CD14-positive monocyte (primary cell): ENCODE measurements around the gene CLEC1A. TPM values are rescaled to one million over a fixed set of nuclear protein-coding genes. Genes with fewer than 3 reads are reported as not detected.

Experiments used
- DNase-seq, 3 donors: peaks; one replicate each; pipeline ENCODE4 v3.0.0-alpha.2; 2011 to 2022
- H2AFZ ChIP-seq: 2 replicates; pipeline ENCODE4 v1.6.0; 2012; ENCODE audit warnings: mild to moderate bottlenecking, low read depth, low read length, inconsistent platforms; ENCODE audit not compliant: insufficient read depth, poor library complexity, severe bottlenecking
- H3K27ac ChIP-seq, 2 donors: 1 replicate in 1 of 2; 2 replicates in 1 of 2; pipeline ENCODE4 v1.5.1; 2012 to 2013; ENCODE audit warnings: low read length in 2 of 2, control low read depth in 1 of 2, inconsistent platforms in 1 of 2, low read depth in 1 of 2, mild to moderate bottlenecking in 1 of 2
- H3K27me3 ChIP-seq, 2 donors: one replicate each; pipeline versions ENCODE4 v1.6.0 to v1.6.1; 2011 to 2013; ENCODE audit warnings: low read length in 2 of 2; ENCODE audit not compliant: control insufficient read depth in 2 of 2, insufficient read depth in 2 of 2
- H3K36me3 ChIP-seq, 2 donors: replicated peaks in 1 of 2; 1 replicate in 1 of 2; 2 replicates in 1 of 2; pipeline versions ENCODE4 v1.5.1 to v1.6.1; 2012 to 2013; ENCODE audit warnings: low read length in 2 of 2, control low read depth in 1 of 2, inconsistent platforms in 1 of 2, mild to moderate bottlenecking in 1 of 2; ENCODE audit not compliant: insufficient read depth in 2 of 2, control insufficient read depth in 1 of 2
- H3K4me1 ChIP-seq, 2 donors: 1 replicate in 1 of 2; 2 replicates in 1 of 2; pipeline versions ENCODE4 v1.5.1 to v1.6.1; 2012 to 2013; ENCODE audit warnings: low read length in 2 of 2, control low read depth in 1 of 2, inconsistent platforms in 1 of 2, mild to moderate bottlenecking in 1 of 2, moderate library complexity in 1 of 2; ENCODE audit not compliant: insufficient read depth in 2 of 2, control insufficient read depth in 1 of 2
- H3K4me2 ChIP-seq: replicated peaks from 2 replicates; pipeline ENCODE3; 2012; ENCODE audit warnings: low read length, moderate library complexity, mild to moderate bottlenecking; ENCODE audit not compliant: poor library complexity, severe bottlenecking; ENCODE audit errors: extremely low read depth
- H3K4me3 ChIP-seq, 3 experiments: fragments of 200-600 bp in 1 of 3; sonication (generic) in 1 of 3; replicated peaks in 1 of 3; 1 replicate in 2 of 3; 2 replicates in 1 of 3; pipeline ENCODE4 v1.5.1; 2011 to 2013; ENCODE audit warnings: low read length in 3 of 3, mild to moderate bottlenecking in 3 of 3, control low read depth in 2 of 3, low read depth in 2 of 3, inconsistent platforms in 1 of 3, moderate library complexity in 1 of 3
- H3K79me2 ChIP-seq: 2 replicates; pipeline ENCODE4 v1.6.0; 2012; ENCODE audit warnings: mild to moderate bottlenecking, control low read depth, inconsistent platforms, low read length, moderate library complexity; ENCODE audit not compliant: insufficient read depth
- H3K9ac ChIP-seq: 2 replicates; pipeline ENCODE4 v1.6.0; 2017; ENCODE audit warnings: low read length, mild to moderate bottlenecking; ENCODE audit not compliant: insufficient read depth, poor library complexity, severe bottlenecking
- H3K9me3 ChIP-seq, 2 donors: replicated peaks in 1 of 2; 1 replicate in 1 of 2; 2 replicates in 1 of 2; pipeline versions ENCODE4 v1.5.1 to v1.6.1; 2012 to 2013; ENCODE audit warnings: low read length in 2 of 2, control low read depth in 1 of 2; ENCODE audit not compliant: control insufficient read depth in 1 of 2, insufficient read depth in 1 of 2
- H4K20me1 ChIP-seq: 2 replicates; pipeline ENCODE4 v1.6.0; 2012; ENCODE audit warnings: mild to moderate bottlenecking, low read length, control low read depth, moderate library complexity; ENCODE audit not compliant: insufficient read depth
- H3K27ac Mint-ChIP-seq, 7 donors: one replicate each; pipeline ENCODE4 v1.8.0; 2020; ENCODE audit warnings: mild to moderate bottlenecking in 7 of 7, mixed read lengths in 7 of 7, moderate library complexity in 6 of 7, inconsistent platforms in 2 of 7
- H3K27me3 Mint-ChIP-seq, 3 donors: one replicate each; pipeline ENCODE4 v1.8.0; 2021 to 2022; ENCODE audit warnings: low read depth in 3 of 3, mild to moderate bottlenecking in 3 of 3, mixed read lengths in 3 of 3, moderate library complexity in 3 of 3, inconsistent platforms in 1 of 3
- H3K36me3 Mint-ChIP-seq, 2 donors: one replicate each; pipeline ENCODE4 v1.8.0; 2020; ENCODE audit warnings: mixed read lengths in 2 of 2, inconsistent platforms in 1 of 2, mild to moderate bottlenecking in 1 of 2
- H3K4me1 Mint-ChIP-seq: one replicate; pipeline ENCODE4 v1.8.0; 2020; ENCODE audit warnings: mild to moderate bottlenecking, mixed read lengths
- H3K4me3 Mint-ChIP-seq, 2 donors: one replicate each; pipeline ENCODE4 v1.8.0; 2020; ENCODE audit warnings: mild to moderate bottlenecking in 2 of 2, mixed read lengths in 2 of 2, moderate library complexity in 1 of 2
- H3K9me3 Mint-ChIP-seq, 7 donors: one replicate each; pipeline ENCODE4 v1.8.0; 2020 to 2022; ENCODE audit warnings: mixed read lengths in 7 of 7, mild to moderate bottlenecking in 6 of 7, moderate library complexity in 6 of 7, inconsistent platforms in 2 of 7
- CTCF ChIP-seq: fragments of 200-600 bp; IDR thresholded peaks from one replicate; pipeline ENCODE4 v1.8.0; 2022; ENCODE audit warnings: antibody characterized with exemption, mild to moderate bottlenecking
- WGBS: methylation state at CpG from one replicate; pipeline ENCODE4 v1.1.5; 2013; ENCODE audit warnings: missing lambda C conversion rate; ENCODE audit not compliant: insufficient coverage; 5-methylcytosine and 5-hydroxymethylcytosine counted together
- intact Hi-C, 2 donors: fragments of 100-400 bp; cut with micrococcal nuclease; formaldehyde crosslinking; loops; one replicate each; pipeline versions ENCODE4 v1.15.0 to v1.15.1; 2023
- polyA plus RNA-seq, 3 donors: library from polyadenylated mRNA; depleted of rRNA in 1 of 3; unstranded in 2 of 3; stranded (reverse) in 1 of 3; fragments of 300-500 nt in 2 of 3; fragments of >200 nt in 1 of 3; fragmentation: Illumina TruSeq in 2 of 3; gene quantifications; 1 replicate in 2 of 3; 2 replicates in 1 of 3; pipeline ENCODE4 v1.2.3, GENCODE V29; 2012 to 2021

Gene CLEC1A
- polyA plus RNA-seq, 3 donors, result 0.90 to 7.9 (median 1.1) TPM

- Mint-ChIP-seq H3K36me3 (peaks cover 12 to 19% of the 10 kb centered on the region in 2 donors), H3K9me3 (peaks cover 7 to 24% (median 15%) of the 10 kb centered on the region in 7 donors), H3K27me3 (peaks cover 0 to 3% (median 0%) of the 10 kb centered on the region in 3 donors), H3K27ac (no peak overlapping the region), H3K4me3 (no peak overlapping the region), H3K4me1 (peaks cover 44% of the 10 kb centered on the region)
- Histone ChIP-seq H3K36me3 (peaks cover 0 to 6% of the 10 kb centered on the region in 2 donors), H3K27ac (no peak overlapping the region), H3K4me2 (no peak overlapping the region), H3K79me2 (no peaks in the 10 kb centered on the region), H4K20me1 (no peaks in the 10 kb centered on the region), H3K4me3 (no peak overlapping the region), H2AFZ (no peak overlapping the region), H3K9ac (no peak overlapping the region), H3K4me1 (peaks cover 41 to 52% of the 10 kb centered on the region in 2 donors), H3K27me3 (no peaks in the 10 kb centered on the region), H3K9me3 (peaks cover 7 to 12% of the 10 kb centered on the region in 2 donors)
- no peak for DNase-seq
- TF ChIP-seq CTCF, result no peak
- WGBS, result no CpG with 5 or more reads among the region's 6 CpGs
- intact Hi-C loops, result no loop called here
These were observed 14.1 kb downstream of the CLEC1A start for GRCh38 chr12:10084733-10085132.

- no peak for TF ChIP-seq CTCF
- peaks cover 7 to 12% of the 10 kb centered on the region in 2 donors for H3K9me3 ChIP-seq
- peaks cover 0 to 6% of the 10 kb centered on the region in 2 donors for H3K36me3 ChIP-seq
- H3K4me1 ChIP-seq, result peaks cover 28 to 33% of the 10 kb centered on the region in 2 donors
- peak overlapping the region; percentile 39 for H2AFZ ChIP-seq
- H3K4me3 Mint-ChIP-seq, result peak overlapping the region in 1 of 2 donors; percentile 3
- no peak overlapping the region for H3K4me3 ChIP-seq
- H3K79me2 ChIP-seq, result no peaks in the 10 kb centered on the region
- H3K4me2 ChIP-seq, result no peak overlapping the region
- H3K27ac ChIP-seq, result no peak overlapping the region
- peaks cover 7 to 24% (median 15%) of the 10 kb centered on the region in 7 donors for H3K9me3 Mint-ChIP-seq
- H3K36me3 Mint-ChIP-seq, result peaks cover 14 to 26% of the 10 kb centered on the region in 2 donors
- intact Hi-C loops, result no loop called here
- peak in 1 of 3 donors; percentile 18 for DNase-seq
- no peaks in the 10 kb centered on the region for H4K20me1 ChIP-seq
- no peaks in the 10 kb centered on the region for H3K27me3 ChIP-seq
- no peak overlapping the region for H3K9ac ChIP-seq
- peaks cover 32% of the 10 kb centered on the region for H3K4me1 Mint-ChIP-seq
- peak overlapping the region in 5 of 7 donors; percentile 14 to 48 (median 39) for H3K27ac Mint-ChIP-seq
- peaks cover 0 to 3% (median 0%) of the 10 kb centered on the region in 3 donors for H3K27me3 Mint-ChIP-seq
- 13% methylated on average over 4 of the region's 5 CpGs for WGBS
These were observed 16.5 kb downstream of the CLEC1A start for GRCh38 chr12:10082117-10082874.
